ENCODE results near the gene ATP2A3. TPM values are rescaled to one million over a fixed set of nuclear protein-coding genes. Genes with fewer than 3 reads are reported as not detected.

The ATP2A3 gene
- total RNA-seq, 1 donor from 2014 or later, result 36.3 TPM

- DNase-seq (ENCODE audit: low spot score), result peak; percentile 85
Observed at GRCh38 chr17:3892095-3892998, 71.9 kb downstream of the ATP2A3 start.

- DNase-seq (ENCODE audit: low spot score), result no peak
Observed at GRCh38 chr17:3891626-3892094, 72.6 kb downstream of the ATP2A3 start.

- DNase-seq (ENCODE audit: low spot score), result no peak
Observed at GRCh38 chr17:3890878-3891219, 73.4 kb downstream of the ATP2A3 start.

GRCh38 chr17:3890082-3890877, 74.0 kb downstream of the ATP2A3 start:
- peak; percentile 85 for DNase-seq (ENCODE audit: low spot score)

DNA sequence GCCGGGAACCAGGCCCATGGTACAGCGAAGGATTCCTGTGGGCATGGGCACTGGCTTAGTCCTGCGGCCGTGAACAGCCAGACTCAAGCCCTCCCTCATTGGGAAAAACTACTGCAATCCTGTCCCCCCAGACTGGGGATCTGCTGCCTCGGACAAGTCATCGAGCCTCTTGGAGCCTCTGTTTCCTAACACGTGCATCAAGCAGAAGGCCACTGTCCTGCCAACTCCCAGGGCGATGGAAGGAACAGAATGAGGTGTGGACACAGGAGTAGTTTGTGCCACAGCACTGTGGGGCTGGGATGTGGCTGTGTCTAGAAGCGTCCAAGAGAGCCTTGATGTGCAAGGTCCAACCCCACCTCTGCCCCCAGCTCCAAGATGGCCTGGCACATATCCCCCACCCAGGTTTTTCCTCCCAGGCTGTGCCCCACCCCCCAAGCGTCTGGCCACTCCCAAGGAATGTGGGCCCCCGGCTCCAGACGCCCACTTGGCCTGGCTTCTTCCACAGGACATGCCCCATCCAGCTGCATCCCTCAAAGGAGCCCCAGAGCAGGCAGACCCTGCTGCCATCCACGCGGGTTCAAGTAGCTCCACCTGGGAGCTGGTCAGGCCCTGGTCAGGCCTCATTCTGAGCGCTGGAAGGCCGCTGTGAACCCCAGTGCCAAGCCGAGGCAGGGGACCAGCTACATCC, 74.8 kb downstream of the ATP2A3 start:
- no peak for DNase-seq (ENCODE audit: low spot score)

DNA sequence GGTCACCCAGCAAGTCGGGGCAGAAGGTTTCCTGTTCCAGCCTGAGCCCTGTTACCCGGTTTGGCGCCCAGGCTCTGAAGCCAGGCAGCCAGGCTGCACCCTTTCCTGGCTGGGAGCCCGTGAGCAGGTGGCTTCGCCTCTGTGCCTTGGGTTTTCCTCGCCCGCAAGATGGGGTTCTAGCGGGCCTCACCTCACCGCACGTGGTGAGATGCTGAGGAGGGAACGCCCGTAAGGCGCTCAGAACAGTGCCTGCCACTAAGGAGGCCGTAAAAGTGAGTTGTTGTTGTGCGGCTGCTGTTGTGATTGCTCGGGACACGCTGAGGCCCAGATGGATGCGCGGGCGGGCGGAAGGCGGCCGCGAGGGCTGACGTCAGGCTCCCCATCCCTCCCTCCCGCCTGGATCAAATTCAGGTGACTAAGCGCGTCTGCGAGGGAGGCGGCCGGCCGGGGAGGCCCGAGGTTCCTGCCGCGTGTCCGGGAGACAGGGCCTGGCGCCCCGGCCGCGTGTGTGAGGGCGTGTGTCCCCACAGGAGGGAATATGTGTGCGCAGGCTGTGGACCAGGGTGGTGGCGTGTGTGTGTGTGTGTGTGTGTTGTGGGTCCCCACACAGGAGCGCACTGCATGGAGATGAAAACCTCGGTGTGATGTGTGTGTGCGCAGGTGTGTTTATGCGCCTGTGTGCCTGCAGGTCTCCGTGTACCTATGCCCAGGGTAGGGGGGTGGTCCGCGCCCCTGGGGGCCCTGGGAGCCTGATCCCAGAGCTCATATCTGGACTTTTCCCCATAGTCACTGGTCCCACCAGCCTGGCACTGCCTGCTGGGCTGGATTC, 75.7 kb downstream of the ATP2A3 start:
- peak; percentile 91 for DNase-seq (ENCODE audit: low spot score)

DNA sequence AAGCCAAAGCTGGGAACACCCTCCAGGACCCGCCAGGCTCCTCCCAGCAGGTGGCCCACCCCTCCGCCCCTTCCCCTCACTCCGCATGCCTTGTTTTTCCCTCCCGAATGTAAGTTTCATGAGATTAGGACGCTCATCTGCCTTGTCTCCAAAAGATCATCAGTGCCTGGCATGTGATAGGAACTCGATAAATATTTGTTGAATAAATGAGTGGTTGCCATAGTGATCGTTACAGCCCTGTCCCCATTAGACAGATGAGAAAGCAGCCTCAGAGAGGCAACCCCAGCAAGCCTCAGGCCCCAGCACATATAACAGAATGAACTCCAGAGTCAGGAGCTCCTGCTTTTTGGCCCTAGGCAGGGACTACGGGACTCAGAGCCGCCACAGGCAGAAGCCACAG, 76.4 kb downstream of the ATP2A3 start:
- DNase-seq (ENCODE audit: low spot score), result no peak

GRCh38 chr17:3887394-3887793, 76.8 kb downstream of the ATP2A3 start:
- no peak for DNase-seq (ENCODE audit: low spot score)

- no peak for DNase-seq (ENCODE audit: low spot score)
Observed at GRCh38 chr17:3886776-3887175, 77.5 kb downstream of the ATP2A3 start.

DNA sequence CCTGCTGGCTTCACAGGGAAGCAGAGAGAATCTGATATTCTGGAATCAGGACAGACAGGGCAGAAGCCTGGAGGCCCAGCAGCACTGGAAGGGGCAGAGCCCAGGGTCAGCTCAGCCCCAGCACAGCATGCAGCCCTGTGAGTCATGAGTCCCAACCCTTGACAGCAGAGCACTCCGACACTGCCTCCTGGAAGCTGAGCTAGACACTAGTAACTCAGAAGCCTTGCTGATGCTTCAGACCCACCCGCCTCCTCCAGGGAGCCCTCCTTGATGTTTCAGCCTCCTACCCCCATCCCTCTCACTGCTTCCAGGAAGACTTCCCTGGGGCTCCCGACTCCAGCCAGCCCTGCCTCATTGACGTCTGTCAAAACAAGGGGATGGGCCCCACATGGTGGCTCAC, 78.3 kb downstream of the ATP2A3 start:
- no peak for DNase-seq (ENCODE audit: low spot score)

DNA sequence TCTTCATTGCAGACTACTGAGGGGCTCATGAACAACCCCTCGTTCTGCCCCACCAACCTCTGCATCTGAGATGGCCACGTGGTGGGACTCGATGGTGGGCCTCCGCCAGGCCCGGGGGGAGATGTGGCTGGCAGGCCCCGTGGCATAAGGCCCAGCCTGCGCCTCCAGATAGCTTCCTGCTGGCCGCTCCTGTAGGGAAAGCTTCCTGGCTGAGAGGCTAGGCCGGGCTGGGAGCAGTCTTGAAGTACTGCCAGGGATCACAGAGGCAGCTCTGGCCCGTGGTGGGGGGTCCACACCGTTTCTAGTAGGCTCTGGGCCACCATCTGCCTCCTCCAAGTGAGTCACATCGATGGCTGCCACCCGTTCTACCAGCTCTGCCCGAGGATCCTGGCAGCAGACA, 79.0 kb downstream of the ATP2A3 start:
- no peak for DNase-seq (ENCODE audit: low spot score)

DNA sequence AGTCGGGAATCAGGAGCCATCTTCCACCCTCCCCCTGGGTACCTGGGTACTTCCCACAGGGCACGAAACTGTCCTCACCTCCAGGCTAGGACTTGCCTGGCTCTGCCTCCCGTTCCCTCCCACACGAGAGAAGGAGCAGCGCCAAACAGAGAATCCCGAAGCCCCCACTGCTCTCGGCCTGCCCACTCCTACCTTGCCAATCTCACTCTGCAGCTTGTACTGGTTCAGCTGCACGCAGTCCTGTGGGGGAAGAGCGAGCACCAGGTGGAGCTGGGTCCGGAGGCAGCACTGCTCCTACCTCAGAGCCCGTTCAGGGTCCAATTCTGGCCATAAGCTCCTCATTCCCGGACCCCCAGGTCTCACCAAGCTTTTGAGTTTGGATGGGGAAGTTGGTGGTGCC, 80.0 kb downstream of the ATP2A3 start:
- DNase-seq (ENCODE audit: low spot score), result no peak

DNA sequence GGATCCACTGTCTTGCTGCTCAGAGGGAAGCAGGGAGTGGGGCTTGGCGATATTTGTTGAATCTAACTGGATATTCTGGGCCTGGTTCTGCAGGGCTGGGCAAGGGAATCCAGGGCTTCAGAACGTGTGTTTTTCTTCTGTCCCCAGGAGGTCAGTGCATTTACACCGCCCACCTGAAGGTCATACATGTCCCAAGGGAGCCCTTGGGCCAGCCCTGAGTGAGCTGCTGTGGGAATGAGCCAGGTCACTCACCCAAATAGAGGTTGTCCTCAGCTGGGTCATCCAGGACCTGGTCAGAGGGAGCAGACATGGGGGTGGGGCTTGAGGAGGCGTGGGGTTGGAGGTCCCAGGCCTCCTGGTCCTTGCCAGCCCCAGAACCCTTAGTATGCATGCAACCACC, 82.0 kb downstream of the ATP2A3 start:
- no peak for DNase-seq (ENCODE audit: low spot score)

DNA sequence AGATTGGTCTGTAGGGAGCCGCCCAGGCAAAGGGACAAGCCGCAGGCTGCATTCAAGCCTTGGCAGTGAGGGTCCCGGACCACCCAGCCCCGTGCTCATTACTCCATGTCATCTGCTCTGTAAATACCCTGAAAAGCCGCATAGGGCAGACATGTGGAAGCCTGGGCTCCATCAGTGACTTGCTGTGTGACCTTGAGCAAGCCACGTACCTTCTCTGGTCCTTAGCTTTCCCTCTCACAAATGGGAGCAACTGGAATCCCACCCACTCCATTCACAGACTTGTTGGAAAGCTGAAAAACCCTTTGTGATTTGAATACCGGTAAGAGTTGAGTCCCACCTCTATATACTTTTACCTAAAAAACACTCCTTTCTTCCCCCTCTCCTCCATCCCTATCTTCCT, 83.3 kb downstream of the ATP2A3 start:
- DNase-seq (ENCODE audit: low spot score), result no peak

GRCh38 chr17:3879591-3880417, 84.4 kb downstream of the ATP2A3 start:
- no peak for DNase-seq (ENCODE audit: low spot score)

GRCh38 chr17:3879186-3879585, 85.1 kb downstream of the ATP2A3 start:
- DNase-seq (ENCODE audit: low spot score), result no peak

- no peak for DNase-seq (ENCODE audit: low spot score)
Observed at GRCh38 chr17:3877220-3877619, 87.0 kb downstream of the ATP2A3 start.

GRCh38 chr17:3875317-3875716, 88.9 kb downstream of the ATP2A3 start:
- no peak for DNase-seq (ENCODE audit: low spot score)

Measured in ureter (tissue), 1 donor.